Measurements from ENCODE around the gene CLIP1. TPM values are rescaled to one million over a fixed set of nuclear protein-coding genes. Genes with fewer than 3 reads are reported as not detected.

The CLIP1 gene
- total and polyA plus RNA-seq, 2 of the 13 experiments (the other 11 are each of a cell fraction or from before 2014, with no cell fraction given): 28.9 to 43.7 TPM

DNA sequence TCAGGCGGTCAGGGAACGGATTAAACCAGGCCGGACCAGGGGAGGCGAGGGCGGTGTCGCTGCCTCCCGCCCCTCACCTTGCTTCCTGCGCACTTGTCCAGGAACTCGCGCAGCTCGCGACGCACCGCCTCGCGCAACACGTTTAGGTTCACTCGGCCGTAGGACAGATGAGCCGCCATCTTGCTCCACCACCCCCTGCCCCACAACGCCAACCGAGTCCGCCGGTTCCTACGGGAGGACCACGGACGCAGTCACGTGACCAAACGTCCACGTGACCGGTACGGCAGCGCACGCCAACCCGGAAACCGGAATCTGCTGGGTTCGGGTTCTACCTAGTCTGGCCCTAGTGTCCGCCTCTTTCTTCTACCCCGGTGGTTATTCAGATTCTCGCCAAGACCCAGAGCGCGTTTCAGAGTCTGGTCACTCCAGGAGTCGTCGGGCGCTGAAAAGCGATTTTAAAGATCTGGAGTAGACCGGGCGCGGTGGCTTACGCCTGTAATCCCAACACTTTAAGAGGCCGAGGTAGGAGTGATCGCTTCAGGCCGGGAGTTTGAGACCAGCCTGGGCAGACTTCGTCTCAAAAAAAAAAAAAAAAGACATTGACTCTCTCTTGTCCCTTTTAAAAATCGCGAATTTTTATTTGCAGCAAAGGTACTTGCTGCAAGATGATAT lies 156.1 kb downstream of the CLIP1 start, which contains the start of gene VPS33A (continued):
- TF ChIP-seq, protein P1, sequence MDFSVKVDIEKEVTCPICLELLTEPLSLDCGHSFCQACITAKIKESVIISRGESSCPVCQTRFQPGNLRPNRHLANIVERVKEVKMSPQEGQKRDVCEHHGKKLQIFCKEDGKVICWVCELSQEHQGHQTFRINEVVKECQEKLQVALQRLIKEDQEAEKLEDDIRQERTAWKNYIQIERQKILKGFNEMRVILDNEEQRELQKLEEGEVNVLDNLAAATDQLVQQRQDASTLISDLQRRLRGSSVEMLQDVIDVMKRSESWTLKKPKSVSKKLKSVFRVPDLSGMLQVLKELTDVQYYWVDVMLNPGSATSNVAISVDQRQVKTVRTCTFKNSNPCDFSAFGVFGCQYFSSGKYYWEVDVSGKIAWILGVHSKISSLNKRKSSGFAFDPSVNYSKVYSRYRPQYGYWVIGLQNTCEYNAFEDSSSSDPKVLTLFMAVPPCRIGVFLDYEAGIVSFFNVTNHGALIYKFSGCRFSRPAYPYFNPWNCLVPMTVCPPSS (IDR thresholded peaks at IDR 0.05): peak; percentile 39; the same call in 1 of the 2 replicates
- TF ChIP-seq ZNF678 (CRISPR knock-in tag; IDR thresholded peaks at IDR 0.05) (no peak), ISX (CRISPR knock-in tag; conservative IDR thresholded peaks at IDR 0.05) (no peak), CENPT (CRISPR knock-in tag; IDR thresholded peaks at IDR 0.05; ENCODE audit: low read depth) (no peak; the same call in 1 of the 2 replicates), ZNF543 (CRISPR knock-in tag; IDR thresholded peaks at IDR 0.05) (peak; percentile 74), EEA1 (CRISPR knock-in tag; IDR thresholded peaks at IDR 0.05; ENCODE audit: borderline replicate concordance) (no peak), SALL1 (CRISPR knock-in tag; IDR thresholded peaks at IDR 0.05) (peak; percentile 93), ZSCAN30 (CRISPR knock-in tag; IDR thresholded peaks at IDR 0.05) (0 out of 2 replicates have a peak, but pooled peaks have one; percentile 24), ZNF430 (CRISPR knock-in tag; IDR thresholded peaks at IDR 0.05) (peak; percentile 81; the same call in 1 of the 2 replicates), YEATS2 (CRISPR knock-in tag; IDR thresholded peaks at IDR 0.05; ENCODE audit: borderline replicate concordance) (peak; percentile 93), NFIC (IDR thresholded peaks at IDR 0.05; ENCODE audit: low read length) (peak; percentile 88), FOXA1 (IDR thresholded peaks at IDR 0.05) (no peak), FOXA1 (CRISPR knock-in tag; IDR thresholded peaks at IDR 0.05) (peak; percentile 30; the same call in 1 of the 2 replicates), ZNF30 (CRISPR knock-in tag; IDR thresholded peaks at IDR 0.05) (peak; percentile 64; the same call in 1 of the 2 replicates), ZNF124 (CRISPR knock-in tag; IDR thresholded peaks at IDR 0.05) (peak; percentile 24; the same call in 1 of the 2 replicates), PAX8 (CRISPR knock-in tag; IDR thresholded peaks at IDR 0.05; ENCODE audit: borderline replicate concordance) (peak; percentile 40; the same call in 1 of the 2 replicates), ZNF292 (CRISPR knock-in tag; IDR thresholded peaks at IDR 0.05; ENCODE audit: borderline replicate concordance, low read depth) (0 out of 2 replicates have a peak, but pooled peaks have one; percentile 35), CREB1 (IDR thresholded peaks at IDR 0.05) (peak; percentile 70), CREB1 (CRISPR knock-in tag; IDR thresholded peaks at IDR 0.05) (peak; percentile 77)
- TF ChIP-seq, protein P2, sequence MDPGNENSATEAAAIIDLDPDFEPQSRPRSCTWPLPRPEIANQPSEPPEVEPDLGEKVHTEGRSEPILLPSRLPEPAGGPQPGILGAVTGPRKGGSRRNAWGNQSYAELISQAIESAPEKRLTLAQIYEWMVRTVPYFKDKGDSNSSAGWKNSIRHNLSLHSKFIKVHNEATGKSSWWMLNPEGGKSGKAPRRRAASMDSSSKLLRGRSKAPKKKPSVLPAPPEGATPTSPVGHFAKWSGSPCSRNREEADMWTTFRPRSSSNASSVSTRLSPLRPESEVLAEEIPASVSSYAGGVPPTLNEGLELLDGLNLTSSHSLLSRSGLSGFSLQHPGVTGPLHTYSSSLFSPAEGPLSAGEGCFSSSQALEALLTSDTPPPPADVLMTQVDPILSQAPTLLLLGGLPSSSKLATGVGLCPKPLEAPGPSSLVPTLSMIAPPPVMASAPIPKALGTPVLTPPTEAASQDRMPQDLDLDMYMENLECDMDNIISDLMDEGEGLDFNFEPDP (CRISPR knock-in tag; conservative IDR thresholded peaks at IDR 0.05): no peak
- TF ChIP-seq, protein P3, sequence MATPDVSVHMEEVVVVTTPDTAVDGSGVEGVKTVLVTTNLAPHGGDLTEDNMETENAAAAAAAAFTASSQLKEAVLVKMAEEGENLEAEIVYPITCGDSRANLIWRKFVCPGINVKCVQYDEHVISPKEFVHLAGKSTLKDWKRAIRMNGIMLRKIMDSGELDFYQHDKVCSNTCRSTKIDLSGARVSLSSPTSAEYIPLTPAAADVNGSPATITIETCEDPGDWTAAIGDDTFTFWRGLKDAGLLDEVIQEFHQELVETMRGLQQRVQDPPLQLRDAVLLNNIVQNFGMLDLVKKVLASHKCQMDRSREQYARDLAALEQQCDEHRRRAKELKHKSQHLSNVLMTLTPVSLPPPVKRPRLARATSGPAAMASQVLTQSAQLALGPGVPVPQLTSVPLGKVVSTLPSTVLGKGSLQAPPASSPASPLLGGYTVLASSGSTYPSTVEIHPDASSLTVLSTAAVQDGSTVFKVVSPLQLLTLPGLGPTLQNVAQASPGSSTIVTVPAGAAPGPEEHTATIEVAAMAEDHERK (CRISPR knock-in tag; IDR thresholded peaks at IDR 0.05; ENCODE audit: low read depth): peak; percentile 90
- TF ChIP-seq, protein P4, sequence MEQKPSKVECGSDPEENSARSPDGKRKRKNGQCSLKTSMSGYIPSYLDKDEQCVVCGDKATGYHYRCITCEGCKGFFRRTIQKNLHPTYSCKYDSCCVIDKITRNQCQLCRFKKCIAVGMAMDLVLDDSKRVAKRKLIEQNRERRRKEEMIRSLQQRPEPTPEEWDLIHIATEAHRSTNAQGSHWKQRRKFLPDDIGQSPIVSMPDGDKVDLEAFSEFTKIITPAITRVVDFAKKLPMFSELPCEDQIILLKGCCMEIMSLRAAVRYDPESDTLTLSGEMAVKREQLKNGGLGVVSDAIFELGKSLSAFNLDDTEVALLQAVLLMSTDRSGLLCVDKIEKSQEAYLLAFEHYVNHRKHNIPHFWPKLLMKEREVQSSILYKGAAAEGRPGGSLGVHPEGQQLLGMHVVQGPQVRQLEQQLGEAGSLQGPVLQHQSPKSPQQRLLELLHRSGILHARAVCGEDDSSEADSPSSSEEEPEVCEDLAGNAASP (CRISPR knock-in tag; IDR thresholded peaks at IDR 0.05; ENCODE audit: borderline replicate concordance): peak; percentile 25; the same call in 1 of the 2 replicates
